Esophagus squamous epithelium (tissue), 4 donors: ENCODE results near the gene CD86.

Source experiments
- CTCF ChIP-seq, 6 experiments: fragments of 450-650 bp in 4 of 6; fragments of 200-600 bp in 2 of 6; sonication (generic) in 2 of 6; IDR thresholded peaks; one replicate each; pipeline ENCODE4 v1.5.1; 2016 to 2019; ENCODE audit warnings: antibody characterized with exemption in 6 of 6, mild to moderate bottlenecking in 4 of 6, moderate library complexity in 4 of 6
- POLR2A ChIP-seq, 4 donors: fragments of 450-650 bp; IDR thresholded peaks; one replicate each; pipeline ENCODE4 v1.6.1; 2017; ENCODE audit warnings: antibody characterized with exemption in 4 of 4, mild to moderate bottlenecking in 4 of 4, moderate library complexity in 3 of 4

- TF ChIP-seq CTCF (IDR thresholded peaks at IDR 0.05) = no peak
- no peak for TF ChIP-seq POLR2A (IDR thresholded peaks at IDR 0.05)
These were observed 44.7 kb upstream of the CD86 start for GRCh38 chr3:122010506-122010905.
